ENCODE measurements around the gene RPP30.

RPP30 gene

DNA sequence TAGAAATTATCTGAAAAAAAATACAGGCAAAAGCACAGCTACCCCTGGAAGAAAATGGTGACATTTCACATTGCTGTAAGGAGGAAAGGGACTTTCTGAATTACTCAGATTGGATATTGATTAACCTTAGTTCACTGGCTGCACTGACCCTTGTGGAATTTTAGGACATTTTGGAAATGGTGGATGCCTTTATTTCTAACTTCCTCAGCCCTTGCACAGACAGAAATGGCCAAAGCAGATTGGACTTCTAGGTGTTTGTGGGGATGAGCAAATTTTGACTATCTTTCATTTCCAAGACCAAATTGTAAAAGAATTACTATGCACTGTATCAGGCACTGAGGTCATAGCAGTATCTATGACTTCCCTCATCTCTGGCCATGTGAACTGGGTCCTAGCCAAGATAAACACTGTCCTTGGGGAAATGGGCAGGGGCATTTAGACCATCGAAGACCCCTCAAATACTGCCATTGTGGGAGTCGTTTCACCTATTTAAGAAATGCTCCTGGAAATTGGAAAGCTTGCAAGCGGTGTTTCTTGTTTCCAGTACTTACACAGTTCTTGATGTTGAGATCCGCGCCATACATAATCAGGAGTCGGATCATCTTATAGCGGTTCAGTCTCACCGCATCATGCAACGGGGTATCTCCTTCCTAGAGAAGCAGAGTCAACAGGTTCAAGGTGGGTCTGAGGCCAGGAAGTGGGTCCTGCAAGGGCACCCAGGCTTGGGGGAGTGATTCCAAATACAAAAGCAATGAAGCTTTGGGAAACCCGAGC, 43.4 kb downstream of the RPP30 start:
- H3K27ac ChIP-seq (ENCODE audit: insufficient read depth, low read length, poor library complexity, severe bottlenecking): no peak overlapping the region
- DNase-seq: no peak
- no peaks in the 10 kb centered on the region for H3K9me3 ChIP-seq (ENCODE audit: control insufficient read depth, low read length)
- no peaks in the 10 kb centered on the region for H3K4me1 ChIP-seq (ENCODE audit: control insufficient read depth, insufficient read depth, low read length, poor library complexity, severe bottlenecking)
- no peaks in the 10 kb centered on the region for H3K27me3 ChIP-seq (replicated peaks; ENCODE audit: control insufficient read depth, insufficient read depth, low read length, poor library complexity, severe bottlenecking)
- H3K36me3 ChIP-seq (ENCODE audit: control insufficient read depth, insufficient read depth, low read length): no peaks in the 10 kb centered on the region
- H3K4me3 ChIP-seq (ENCODE audit: insufficient read depth, low read depth, low read length, poor library complexity, severe bottlenecking): no peak overlapping the region

DNA sequence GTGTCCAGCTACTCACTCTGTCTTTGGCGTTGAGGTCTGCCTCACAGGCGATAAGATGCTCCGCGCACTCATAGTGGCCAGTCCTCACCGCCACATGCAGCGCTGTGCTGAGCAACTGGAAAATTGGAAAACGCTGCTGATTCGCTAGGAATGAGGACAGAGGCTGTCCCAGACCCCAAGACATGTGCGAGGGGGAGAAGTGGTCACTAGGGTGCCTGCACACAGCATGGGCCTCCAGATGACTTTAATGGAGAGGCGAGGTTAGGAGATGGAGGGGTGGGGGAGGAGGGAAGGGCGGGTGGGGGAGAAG, 43.9 kb downstream of the RPP30 start:
- no peaks in the 10 kb centered on the region for H3K9me3 ChIP-seq (ENCODE audit: control insufficient read depth, low read length)
- no peak for DNase-seq
- H3K4me1 ChIP-seq (ENCODE audit: control insufficient read depth, insufficient read depth, low read length, poor library complexity, severe bottlenecking): no peaks in the 10 kb centered on the region
- H3K36me3 ChIP-seq (ENCODE audit: control insufficient read depth, insufficient read depth, low read length): no peaks in the 10 kb centered on the region
- H3K4me3 ChIP-seq (ENCODE audit: insufficient read depth, low read depth, low read length, poor library complexity, severe bottlenecking): no peak overlapping the region
- H3K27ac ChIP-seq (ENCODE audit: insufficient read depth, low read length, poor library complexity, severe bottlenecking): no peak overlapping the region
- H3K27me3 ChIP-seq (replicated peaks; ENCODE audit: control insufficient read depth, insufficient read depth, low read length, poor library complexity, severe bottlenecking): no peaks in the 10 kb centered on the region

DNA sequence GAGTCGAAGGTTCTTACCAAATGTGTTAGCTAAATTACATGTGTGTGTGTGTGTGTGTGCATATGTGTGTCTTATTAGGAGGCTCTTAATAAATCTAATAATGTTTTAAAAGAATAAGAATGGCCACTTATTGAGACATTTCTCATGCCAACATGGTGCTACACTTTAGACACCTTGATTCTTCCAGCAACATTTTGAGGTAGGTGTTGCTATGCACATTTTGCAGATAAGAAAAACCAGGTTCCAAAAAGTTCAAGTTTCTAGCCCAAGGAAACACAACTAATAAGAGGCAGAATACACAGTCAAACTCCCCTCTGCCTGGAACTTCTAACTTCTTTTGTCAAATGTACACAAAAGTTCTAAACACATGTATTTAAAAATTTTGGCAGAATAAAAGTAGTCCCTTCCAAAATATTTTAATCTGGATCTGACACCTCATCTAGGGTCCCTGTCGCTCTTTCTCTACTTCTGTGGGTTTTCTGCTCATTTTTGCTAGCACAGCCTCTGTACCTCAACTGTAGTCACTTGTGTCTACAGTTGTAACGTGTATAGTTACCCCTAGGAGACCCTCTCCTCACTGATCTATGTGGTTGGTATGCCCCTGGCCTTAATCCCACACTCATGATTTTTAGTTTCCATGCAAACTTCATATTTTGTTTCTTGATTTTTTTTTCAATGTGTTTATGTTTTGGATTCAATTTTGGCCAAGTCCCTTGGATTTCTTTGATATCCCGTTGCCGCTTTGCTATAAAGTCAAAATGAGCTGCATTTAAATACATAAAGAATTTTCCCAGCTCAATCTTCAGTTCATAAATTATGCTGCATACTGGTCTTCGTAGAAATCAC, 44.8 kb downstream of the RPP30 start:
- Histone ChIP-seq H3K36me3 (ENCODE audit: control insufficient read depth, insufficient read depth, low read length) (no peaks in the 10 kb centered on the region), H3K9me3 (ENCODE audit: control insufficient read depth, low read length) (no peaks in the 10 kb centered on the region), H3K4me1 (ENCODE audit: control insufficient read depth, insufficient read depth, low read length, poor library complexity, severe bottlenecking) (no peaks in the 10 kb centered on the region), H3K27ac (ENCODE audit: insufficient read depth, low read length, poor library complexity, severe bottlenecking) (no peak overlapping the region), H3K27me3 (replicated peaks; ENCODE audit: control insufficient read depth, insufficient read depth, low read length, poor library complexity, severe bottlenecking) (no peaks in the 10 kb centered on the region), H3K4me3 (ENCODE audit: insufficient read depth, low read depth, low read length, poor library complexity, severe bottlenecking) (no peak overlapping the region)
- DNase-seq: no peak

DNA sequence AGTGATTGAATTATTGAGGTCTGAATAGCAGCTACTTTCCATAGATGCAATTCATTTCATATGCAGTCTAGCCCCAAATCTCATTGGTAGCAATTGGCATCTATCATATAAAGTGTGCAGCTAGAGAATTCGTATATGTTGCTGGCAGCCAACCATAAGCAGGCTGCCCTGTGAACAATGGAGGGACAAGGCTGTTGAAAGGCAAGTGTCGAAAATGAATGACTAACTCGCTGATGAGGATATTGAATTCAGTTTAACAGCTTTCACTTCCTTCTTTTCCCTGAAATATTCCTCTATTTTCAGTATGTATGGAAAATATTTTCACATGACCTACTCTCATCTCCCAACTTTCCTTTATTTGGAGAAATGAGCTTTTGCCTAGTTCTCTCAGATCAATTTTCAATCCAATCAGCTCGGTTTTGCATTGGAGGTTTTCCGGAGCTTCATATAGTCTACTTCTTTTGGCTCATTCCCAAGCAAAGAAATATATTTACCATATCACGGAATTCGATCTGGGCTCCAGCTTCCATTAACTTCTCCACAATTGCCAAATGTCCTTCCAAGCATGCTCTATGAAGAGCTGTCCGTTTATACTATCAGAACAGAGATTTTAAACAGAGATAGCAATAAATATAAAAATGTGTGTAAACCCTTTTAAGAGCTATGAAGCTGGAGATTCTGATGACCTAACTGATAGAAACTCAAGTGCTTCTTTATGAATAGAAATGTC, 45.6 kb downstream of the RPP30 start:
- H3K4me1 ChIP-seq (ENCODE audit: control insufficient read depth, insufficient read depth, low read length, poor library complexity, severe bottlenecking): no peaks in the 10 kb centered on the region
- H3K27me3 ChIP-seq (replicated peaks; ENCODE audit: control insufficient read depth, insufficient read depth, low read length, poor library complexity, severe bottlenecking): no peaks in the 10 kb centered on the region
- no peak overlapping the region for H3K27ac ChIP-seq (ENCODE audit: insufficient read depth, low read length, poor library complexity, severe bottlenecking)
- DNase-seq: no peak
- no peak overlapping the region for H3K4me3 ChIP-seq (ENCODE audit: insufficient read depth, low read depth, low read length, poor library complexity, severe bottlenecking)
- no peaks in the 10 kb centered on the region for H3K36me3 ChIP-seq (ENCODE audit: control insufficient read depth, insufficient read depth, low read length)
- no peaks in the 10 kb centered on the region for H3K9me3 ChIP-seq (ENCODE audit: control insufficient read depth, low read length)

DNA sequence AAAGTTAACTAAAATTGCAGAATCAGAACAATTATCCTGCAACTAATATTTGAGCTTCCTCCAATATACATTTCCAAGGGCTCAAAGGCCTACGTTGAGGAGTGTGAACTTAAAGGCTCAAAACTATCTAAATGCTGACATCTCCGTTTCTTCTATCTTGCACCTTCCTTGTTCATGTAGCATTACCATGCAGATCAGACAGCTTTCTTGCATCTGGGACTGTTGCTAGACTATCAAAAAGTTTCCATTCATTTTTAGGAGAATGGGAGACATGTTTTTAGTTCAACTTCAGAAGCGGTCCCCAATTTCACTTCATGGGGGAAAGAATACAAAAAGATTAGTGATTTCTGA, 46.2 kb downstream of the RPP30 start:
- DNase-seq: no peak
- Histone ChIP-seq H3K4me3 (ENCODE audit: insufficient read depth, low read depth, low read length, poor library complexity, severe bottlenecking) (no peak overlapping the region), H3K27ac (ENCODE audit: insufficient read depth, low read length, poor library complexity, severe bottlenecking) (no peak overlapping the region), H3K36me3 (ENCODE audit: control insufficient read depth, insufficient read depth, low read length) (no peaks in the 10 kb centered on the region), H3K27me3 (replicated peaks; ENCODE audit: control insufficient read depth, insufficient read depth, low read length, poor library complexity, severe bottlenecking) (no peaks in the 10 kb centered on the region), H3K9me3 (ENCODE audit: control insufficient read depth, low read length) (no peaks in the 10 kb centered on the region), H3K4me1 (ENCODE audit: control insufficient read depth, insufficient read depth, low read length, poor library complexity, severe bottlenecking) (no peaks in the 10 kb centered on the region)

DNA sequence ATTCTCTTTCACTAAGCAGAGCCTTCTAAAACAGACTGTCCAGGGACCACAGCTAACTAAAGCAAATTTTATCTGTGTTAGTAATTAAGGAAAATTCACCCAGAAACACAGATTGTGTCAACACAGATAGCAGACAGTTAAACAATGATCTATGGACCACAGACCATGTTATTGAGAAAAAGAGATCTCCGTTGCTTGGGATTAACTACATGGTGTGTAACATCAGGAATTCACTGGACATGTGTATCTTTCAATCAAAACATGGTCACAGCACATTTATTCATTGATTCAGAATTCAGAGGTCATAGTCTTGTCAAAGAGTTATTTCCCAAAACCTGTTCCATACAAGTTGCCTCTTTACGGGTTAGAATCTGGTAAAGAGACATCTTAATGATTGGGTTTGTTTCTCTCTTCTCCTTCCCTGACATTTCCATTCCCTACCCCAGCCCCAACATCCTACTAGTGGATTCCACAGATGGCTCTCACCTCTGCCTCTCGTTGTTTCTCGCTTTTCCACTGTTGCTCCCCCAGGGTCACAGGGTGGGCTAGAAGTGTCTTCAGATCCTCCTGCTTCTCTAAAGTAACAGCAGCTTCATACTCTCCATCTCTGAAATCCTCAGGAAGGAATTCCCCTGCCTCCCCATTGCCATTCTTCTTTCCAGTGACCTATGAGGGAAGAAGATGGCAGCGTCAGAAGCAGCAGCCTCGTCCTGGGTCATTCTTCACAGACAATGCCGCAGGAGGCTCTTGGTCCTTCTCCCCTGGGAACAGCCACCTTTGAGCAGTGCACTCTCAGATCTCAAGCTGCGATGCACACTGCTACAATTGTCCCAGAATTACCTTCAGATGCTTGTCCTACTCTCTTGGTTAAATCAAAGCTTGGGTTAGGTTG, 48.2 kb downstream of the RPP30 start:
- no peak for DNase-seq
- Histone ChIP-seq H3K9me3 (ENCODE audit: control insufficient read depth, low read length) (no peaks in the 10 kb centered on the region), H3K4me1 (ENCODE audit: control insufficient read depth, insufficient read depth, low read length, poor library complexity, severe bottlenecking) (no peaks in the 10 kb centered on the region), H3K36me3 (ENCODE audit: control insufficient read depth, insufficient read depth, low read length) (no peaks in the 10 kb centered on the region), H3K4me3 (ENCODE audit: insufficient read depth, low read depth, low read length, poor library complexity, severe bottlenecking) (no peak overlapping the region), H3K27ac (ENCODE audit: insufficient read depth, low read length, poor library complexity, severe bottlenecking) (no peak overlapping the region), H3K27me3 (replicated peaks; ENCODE audit: control insufficient read depth, insufficient read depth, low read length, poor library complexity, severe bottlenecking) (no peaks in the 10 kb centered on the region)

DNA sequence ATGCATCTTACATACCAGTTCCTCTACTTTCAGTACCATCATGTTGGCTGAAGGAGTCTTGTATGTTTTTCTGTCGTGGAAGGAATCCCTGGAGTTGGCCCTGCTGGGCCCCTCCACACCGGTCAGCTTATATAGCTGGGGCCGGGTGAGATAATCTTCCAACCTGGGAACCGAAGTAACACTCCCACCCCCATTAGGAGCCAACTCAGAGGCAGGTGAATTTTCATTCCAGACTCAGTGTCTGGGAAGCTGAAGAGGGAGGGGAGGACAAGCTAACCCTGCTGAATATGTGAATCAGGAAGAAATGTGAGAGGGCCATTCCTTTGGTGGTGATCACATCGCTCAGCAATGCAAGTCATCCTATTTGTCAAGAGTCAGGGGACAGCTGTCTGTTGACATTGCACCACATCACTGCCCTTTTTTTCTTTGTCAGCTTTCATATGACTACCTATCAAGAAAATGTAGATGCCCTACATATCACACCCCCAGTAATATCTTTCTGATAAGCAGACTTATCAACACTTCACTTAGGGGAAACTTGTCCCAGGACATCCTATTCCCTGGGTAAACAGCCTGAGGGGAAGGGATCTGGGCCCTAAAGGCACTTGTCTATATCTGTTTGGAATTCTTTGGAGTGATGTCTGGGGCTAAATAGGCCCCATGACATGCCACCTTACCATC, 49.4 kb downstream of the RPP30 start, which contains the start of gene ANKRD1:
TSS of gene ANKRD1 (minus strand) at position 102 of the 681 bp plus-strand sequence. CDS start at position 42, 60 bp downstream.
- Histone ChIP-seq H3K36me3 (ENCODE audit: control insufficient read depth, insufficient read depth, low read length) (no peaks in the 10 kb centered on the region), H3K9me3 (ENCODE audit: control insufficient read depth, low read length) (no peaks in the 10 kb centered on the region), H3K4me3 (ENCODE audit: insufficient read depth, low read depth, low read length, poor library complexity, severe bottlenecking) (no peak within 1 kb of the TSS), H3K27ac (ENCODE audit: insufficient read depth, low read length, poor library complexity, severe bottlenecking) (no peak within 1 kb of the TSS), H3K27me3 (replicated peaks; ENCODE audit: control insufficient read depth, insufficient read depth, low read length, poor library complexity, severe bottlenecking) (no peaks in the 10 kb centered on the region), H3K4me1 (ENCODE audit: control insufficient read depth, insufficient read depth, low read length, poor library complexity, severe bottlenecking) (no peaks in the 10 kb centered on the region)
- no peak for DNase-seq

DNA sequence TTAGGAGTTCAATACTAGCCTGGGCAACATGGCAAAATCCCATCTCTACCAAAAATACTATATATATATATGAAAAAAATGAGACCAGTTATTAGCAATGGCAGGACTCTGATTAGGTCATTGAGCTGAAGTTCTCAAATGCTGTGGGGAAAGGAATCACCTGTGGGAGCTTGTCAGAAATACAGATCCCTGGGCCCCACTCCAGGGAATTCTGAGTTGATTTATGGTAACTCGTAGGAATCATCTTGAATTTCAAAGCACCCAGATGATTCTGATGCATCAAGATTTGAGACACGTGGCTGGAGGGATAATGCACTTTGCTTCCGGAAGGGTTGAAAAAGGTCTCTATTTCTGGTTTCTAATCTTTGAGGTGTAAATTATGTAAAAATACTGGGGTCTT, 50.1 kb downstream of the RPP30 start:
- Histone ChIP-seq H3K4me1 (ENCODE audit: control insufficient read depth, insufficient read depth, low read length, poor library complexity, severe bottlenecking) (no peaks in the 10 kb centered on the region), H3K27me3 (replicated peaks; ENCODE audit: control insufficient read depth, insufficient read depth, low read length, poor library complexity, severe bottlenecking) (no peaks in the 10 kb centered on the region), H3K36me3 (ENCODE audit: control insufficient read depth, insufficient read depth, low read length) (no peaks in the 10 kb centered on the region), H3K27ac (ENCODE audit: insufficient read depth, low read length, poor library complexity, severe bottlenecking) (no peak overlapping the region), H3K9me3 (ENCODE audit: control insufficient read depth, low read length) (no peaks in the 10 kb centered on the region), H3K4me3 (ENCODE audit: insufficient read depth, low read depth, low read length, poor library complexity, severe bottlenecking) (no peak overlapping the region)
- DNase-seq: no peak

DNA sequence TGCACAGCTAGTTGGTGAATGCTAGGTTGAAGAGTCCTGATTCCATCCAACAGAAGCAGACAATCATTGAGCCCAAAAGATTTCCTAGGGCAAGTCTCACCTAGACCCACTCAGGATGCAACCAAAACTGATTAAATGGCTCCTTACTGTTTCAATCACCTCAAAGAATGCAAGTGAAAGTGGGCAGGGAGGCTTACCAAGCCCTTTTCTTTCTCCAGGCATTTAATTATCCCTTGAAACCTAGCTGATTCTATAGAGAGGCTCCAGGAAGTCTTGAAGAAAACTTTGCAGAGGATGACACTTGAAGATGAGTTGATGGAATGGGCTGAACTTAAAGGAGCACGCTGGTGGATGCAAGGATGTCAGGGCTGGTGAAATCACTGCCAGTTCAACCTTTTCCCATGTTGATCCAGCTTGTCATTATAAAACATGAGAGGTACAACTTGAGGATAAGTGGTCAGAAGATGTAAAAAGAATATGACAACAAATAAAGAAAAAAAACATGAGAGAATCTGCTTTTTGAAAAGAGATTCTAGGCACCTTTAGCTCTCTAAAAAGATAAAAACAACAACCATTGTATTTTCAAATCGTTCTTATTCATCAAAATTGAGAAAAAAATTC, 51.4 kb downstream of the RPP30 start:
- Histone ChIP-seq H3K27ac (ENCODE audit: insufficient read depth, low read length, poor library complexity, severe bottlenecking) (no peak overlapping the region), H3K4me1 (ENCODE audit: control insufficient read depth, insufficient read depth, low read length, poor library complexity, severe bottlenecking) (no peaks in the 10 kb centered on the region), H3K36me3 (ENCODE audit: control insufficient read depth, insufficient read depth, low read length) (no peaks in the 10 kb centered on the region), H3K9me3 (ENCODE audit: control insufficient read depth, low read length) (no peaks in the 10 kb centered on the region), H3K4me3 (ENCODE audit: insufficient read depth, low read depth, low read length, poor library complexity, severe bottlenecking) (no peak overlapping the region), H3K27me3 (replicated peaks; ENCODE audit: control insufficient read depth, insufficient read depth, low read length, poor library complexity, severe bottlenecking) (no peaks in the 10 kb centered on the region)
- no peak for DNase-seq

Measured in effector memory CD4-positive, alpha-beta T cell (primary cell).